ENCODE data around the gene CD163L1. TPM values are rescaled to one million over a fixed set of nuclear protein-coding genes. Genes with fewer than 3 reads are reported as not detected.

The CD163L1 gene
- total RNA-seq, 1 experiment from 2014 or later = 10.4 TPM

GRCh38 chr12:7433276-7433822, 10.6 kb downstream of the CD163L1 start:
- in situ Hi-C loops (cut with HindIII; ENCODE audit: low pct_unique_long_range_greater_than_20kb, low sequenced_read_pairs) = no loop called here
- peak; percentile 39 for DNase-seq (ENCODE audit: low read depth)

DNA sequence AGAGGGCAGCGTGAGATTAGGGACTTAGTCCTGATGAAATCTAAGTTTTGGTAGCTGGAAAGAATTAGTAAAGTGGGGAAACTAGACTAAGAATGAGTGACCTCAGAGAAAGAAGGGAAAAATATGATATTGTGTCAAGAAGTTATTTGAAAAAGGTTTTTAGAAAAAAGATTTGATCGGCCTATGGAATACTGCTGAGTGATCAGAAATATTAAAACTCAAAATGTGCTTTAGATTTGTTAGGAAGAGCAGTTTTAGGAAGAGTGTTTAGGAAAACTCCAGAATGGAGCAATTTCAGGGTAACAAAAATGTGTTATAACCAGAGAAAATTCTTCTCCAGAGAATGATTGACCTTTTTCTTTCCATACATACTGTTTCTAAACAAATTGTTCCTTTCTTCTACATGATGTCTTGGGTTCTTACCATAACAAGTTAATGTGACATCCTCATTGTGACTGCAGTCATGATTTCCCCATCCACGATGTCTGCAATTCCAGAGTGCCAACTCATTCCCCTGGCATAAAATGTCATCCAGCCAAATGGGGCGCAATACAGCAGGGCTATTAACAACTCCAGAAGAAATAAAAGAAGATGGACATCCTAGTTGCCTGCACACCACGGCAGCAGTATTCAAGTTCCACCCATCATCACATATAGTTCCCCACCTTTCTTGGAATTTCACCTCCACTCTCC, 11.8 kb downstream of the CD163L1 start:
- in situ Hi-C loops (cut with HindIII; ENCODE audit: low pct_unique_long_range_greater_than_20kb, low sequenced_read_pairs) = no loop called here
- no peak for DNase-seq (ENCODE audit: low read depth)

- no peak for DNase-seq (ENCODE audit: low read depth)
Observed at GRCh38 chr12:7411343-7411742, 32.6 kb downstream of the CD163L1 start.

GRCh38 chr12:7404275-7404674, 39.7 kb downstream of the CD163L1 start:
- in situ Hi-C loops (cut with HindIII; ENCODE audit: low pct_unique_long_range_greater_than_20kb, low sequenced_read_pairs) = no loop called here
- DNase-seq (ENCODE audit: low read depth) = no peak

More at GRCh38 chr12:7411343-7411742, 32.6 kb downstream of the CD163L1 start:
- in situ Hi-C loops (cut with HindIII; ENCODE audit: low pct_unique_long_range_greater_than_20kb, low sequenced_read_pairs) = no loop called here

DNA sequence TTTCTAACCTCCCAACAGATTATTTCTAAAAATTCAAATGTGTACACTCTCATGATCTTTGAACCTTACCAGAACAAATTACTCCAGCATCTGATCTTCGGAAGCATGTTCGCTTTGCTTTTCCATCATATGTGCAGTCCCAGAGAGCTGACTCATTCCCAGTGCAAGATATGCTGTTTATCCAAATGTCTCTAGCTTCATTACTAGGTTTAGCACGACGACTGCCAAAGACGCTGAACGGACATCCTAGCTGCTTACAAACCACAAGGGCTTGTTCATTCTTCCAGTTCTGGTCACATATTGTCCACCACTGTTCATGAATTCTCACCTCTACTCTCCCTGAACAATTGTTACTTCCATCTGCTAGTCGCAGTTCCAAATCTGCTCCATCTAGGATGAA, 40.5 kb downstream of the CD163L1 start:
- in situ Hi-C loops (cut with HindIII; ENCODE audit: low pct_unique_long_range_greater_than_20kb, low sequenced_read_pairs) = no loop called here
- DNase-seq (ENCODE audit: low read depth) = no peak

- in situ Hi-C loops (cut with HindIII; ENCODE audit: low pct_unique_long_range_greater_than_20kb, low sequenced_read_pairs) = no loop called here
- no peak for DNase-seq (ENCODE audit: low read depth)
Observed at GRCh38 chr12:7399089-7399488, 44.9 kb downstream of the CD163L1 start.

DNA sequence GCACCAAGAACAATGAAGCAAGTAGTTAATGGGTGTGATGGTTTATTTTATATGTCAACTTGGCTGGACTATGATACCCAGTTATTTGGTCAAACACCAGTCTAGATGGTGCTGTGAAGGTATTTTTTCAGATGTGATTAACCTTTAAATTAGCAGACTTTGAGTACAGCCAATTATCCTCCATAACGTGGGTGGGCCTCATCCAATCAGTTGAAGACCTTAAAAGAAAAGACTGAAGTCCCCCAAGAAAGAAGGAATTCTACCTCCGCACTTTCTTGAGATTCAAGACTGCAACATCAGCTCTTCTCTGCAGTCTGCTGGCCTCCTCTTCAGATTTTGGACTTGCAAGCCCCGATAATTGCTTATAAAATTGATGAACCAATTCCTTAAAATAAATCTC, 47.5 kb downstream of the CD163L1 start:
- in situ Hi-C loops (cut with HindIII; ENCODE audit: low pct_unique_long_range_greater_than_20kb, low sequenced_read_pairs) = no loop called here
- no peak for DNase-seq (ENCODE audit: low read depth)

GRCh38 chr12:7395950-7396349, 48.0 kb downstream of the CD163L1 start:
- in situ Hi-C loops (cut with HindIII; ENCODE audit: low pct_unique_long_range_greater_than_20kb, low sequenced_read_pairs) = no loop called here
- DNase-seq (ENCODE audit: low read depth) = no peak

- in situ Hi-C loops (cut with HindIII; ENCODE audit: low pct_unique_long_range_greater_than_20kb, low sequenced_read_pairs) = no loop called here
- no peak for DNase-seq (ENCODE audit: low read depth)
Observed at GRCh38 chr12:7387289-7387688, 56.7 kb downstream of the CD163L1 start.

- in situ Hi-C loops (cut with HindIII; ENCODE audit: low pct_unique_long_range_greater_than_20kb, low sequenced_read_pairs) = no loop called here
- DNase-seq (ENCODE audit: low read depth) = no peak
Observed at GRCh38 chr12:7383157-7383556, 60.8 kb downstream of the CD163L1 start.

- DNase-seq (ENCODE audit: low read depth) = no peak
- in situ Hi-C loops (cut with HindIII; ENCODE audit: low pct_unique_long_range_greater_than_20kb, low sequenced_read_pairs) = no loop called here
Observed at GRCh38 chr12:7376196-7376595, 67.8 kb downstream of the CD163L1 start.

DNA sequence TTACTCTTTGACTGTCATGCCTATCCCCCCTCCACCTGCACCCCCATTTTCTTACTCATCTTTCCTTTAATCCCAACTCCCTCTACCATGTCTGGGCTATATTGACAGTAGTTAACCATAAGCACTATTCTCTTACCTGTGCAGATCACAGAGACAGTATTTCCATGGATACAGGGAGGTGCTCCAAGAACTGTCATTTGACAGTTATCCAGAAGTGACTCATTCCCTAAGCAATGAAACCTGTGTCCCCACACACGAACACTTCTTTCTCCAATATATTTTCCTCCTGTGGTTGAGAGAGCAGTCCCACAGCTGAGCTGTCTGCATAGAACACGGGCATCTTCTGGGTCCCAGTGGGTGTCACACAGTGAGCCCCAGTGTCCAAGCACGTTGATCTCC, 68.8 kb downstream of the CD163L1 start:
- in situ Hi-C loops (cut with HindIII; ENCODE audit: low pct_unique_long_range_greater_than_20kb, low sequenced_read_pairs) = no loop called here
- no peak for DNase-seq (ENCODE audit: low read depth)

DNA sequence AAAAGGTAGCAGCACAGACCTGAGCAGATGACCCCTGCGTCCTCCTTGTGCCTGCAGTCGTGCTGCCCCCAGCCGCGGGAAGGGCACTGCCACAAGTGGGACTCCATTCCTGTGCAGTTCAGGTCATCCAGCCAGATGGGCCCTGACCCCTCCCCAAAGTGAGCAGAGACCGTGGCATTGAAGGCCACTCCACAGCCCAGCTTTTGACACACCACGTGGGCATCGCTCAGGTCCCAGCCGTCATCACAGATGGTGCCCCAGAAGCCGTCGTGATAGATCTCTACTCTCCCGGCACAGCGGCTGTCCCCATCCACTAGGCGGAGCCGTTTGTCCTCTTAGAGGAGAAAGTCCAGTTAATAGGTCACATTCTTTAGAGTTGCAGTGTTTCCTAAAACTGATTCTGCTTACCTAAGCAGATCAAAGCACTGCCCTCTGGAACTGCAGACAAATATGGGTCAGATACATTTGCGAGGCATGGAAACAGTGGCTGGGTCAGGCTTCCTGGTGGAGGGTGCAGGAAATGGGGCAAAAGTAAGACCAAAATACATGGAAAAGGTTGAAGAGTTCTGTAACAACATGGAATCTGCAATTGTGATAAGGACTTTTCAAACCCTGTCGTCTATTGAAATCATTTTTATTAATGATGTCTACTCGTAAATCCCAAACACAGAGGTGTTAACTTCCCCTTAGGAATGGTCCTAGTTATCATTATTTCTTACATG, 69.4 kb downstream of the CD163L1 start:
- peak; percentile 7 for DNase-seq (ENCODE audit: low read depth)
- in situ Hi-C loops (cut with HindIII; ENCODE audit: low pct_unique_long_range_greater_than_20kb, low sequenced_read_pairs) = no loop called here

DNA sequence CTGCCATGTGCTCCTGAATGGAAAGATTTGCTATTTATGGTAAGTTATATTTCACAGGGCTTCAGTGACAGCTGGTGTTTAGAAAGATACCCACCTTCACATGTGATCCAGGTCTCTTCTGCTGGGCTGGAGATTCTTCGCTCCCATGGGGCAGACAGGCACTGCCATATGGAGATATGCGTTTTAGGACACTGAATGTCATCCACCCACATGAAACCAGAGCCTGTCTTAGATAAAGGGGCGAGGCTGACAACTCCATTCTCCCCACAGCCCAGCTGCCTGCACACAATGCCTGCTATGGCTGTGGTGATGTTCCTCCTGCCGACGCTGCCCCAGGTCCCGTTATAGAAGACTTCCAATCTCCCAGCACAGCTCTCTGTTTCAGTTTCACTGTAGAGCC, 70.7 kb downstream of the CD163L1 start:
- in situ Hi-C loops (cut with HindIII; ENCODE audit: low pct_unique_long_range_greater_than_20kb, low sequenced_read_pairs) = no loop called here
- no peak for DNase-seq (ENCODE audit: low read depth)

DNA sequence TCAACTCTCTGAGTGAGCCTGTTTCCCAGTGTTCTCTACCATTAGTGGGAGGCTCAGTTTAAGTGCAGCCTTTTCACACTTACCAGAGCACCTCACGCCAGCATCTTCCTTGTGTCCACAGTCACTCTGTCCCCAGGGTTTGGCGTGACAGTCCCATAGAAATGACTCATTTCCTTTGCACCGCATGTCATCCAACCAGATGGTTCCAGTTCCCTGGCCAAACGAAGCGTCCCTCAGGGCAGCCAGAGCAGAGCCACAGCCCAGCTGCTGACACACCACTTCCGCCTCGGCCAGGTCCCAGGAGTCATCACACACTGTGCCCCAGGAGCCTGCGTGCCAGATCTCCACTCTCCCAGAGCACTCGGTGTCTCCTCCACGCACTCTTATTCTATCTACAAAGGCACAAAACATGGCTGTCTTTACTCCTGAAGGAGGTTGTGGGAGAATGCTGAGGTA, 74.7 kb downstream of the CD163L1 start:
- in situ Hi-C loops (cut with HindIII; ENCODE audit: low pct_unique_long_range_greater_than_20kb, low sequenced_read_pairs) = no loop called here
- peak; percentile 85 for DNase-seq (ENCODE audit: low read depth)

DNA sequence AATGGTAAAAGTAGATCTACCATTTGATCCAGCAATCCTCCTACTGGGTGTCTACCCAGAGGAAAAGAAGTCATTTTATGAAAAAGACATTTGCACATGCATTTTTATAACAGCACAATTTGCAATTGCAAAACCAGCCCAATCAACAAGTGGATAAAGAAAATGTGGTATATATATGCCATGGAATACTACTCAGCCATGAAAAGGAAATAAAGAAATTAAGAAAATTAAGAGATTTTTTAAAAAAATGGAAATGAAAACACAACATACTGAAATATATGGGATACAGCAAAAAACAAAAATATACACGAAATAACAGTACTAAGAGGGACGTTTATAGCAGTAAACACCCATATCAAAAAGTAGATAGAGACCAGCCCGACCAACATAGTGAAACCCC, 81.2 kb downstream of the CD163L1 start:
- in situ Hi-C loops (cut with HindIII; ENCODE audit: low pct_unique_long_range_greater_than_20kb, low sequenced_read_pairs) = no loop called here
- DNase-seq (ENCODE audit: low read depth) = no peak

- in situ Hi-C loops (cut with HindIII; ENCODE audit: low pct_unique_long_range_greater_than_20kb, low sequenced_read_pairs) = no loop called here
- no peak for DNase-seq (ENCODE audit: low read depth)
Observed at GRCh38 chr12:7361265-7361664, 82.7 kb downstream of the CD163L1 start.

- in situ Hi-C loops (cut with HindIII; ENCODE audit: low pct_unique_long_range_greater_than_20kb, low sequenced_read_pairs) = no loop called here
Observed at GRCh38 chr12:7354529-7354928, 89.4 kb downstream of the CD163L1 start.

DNA sequence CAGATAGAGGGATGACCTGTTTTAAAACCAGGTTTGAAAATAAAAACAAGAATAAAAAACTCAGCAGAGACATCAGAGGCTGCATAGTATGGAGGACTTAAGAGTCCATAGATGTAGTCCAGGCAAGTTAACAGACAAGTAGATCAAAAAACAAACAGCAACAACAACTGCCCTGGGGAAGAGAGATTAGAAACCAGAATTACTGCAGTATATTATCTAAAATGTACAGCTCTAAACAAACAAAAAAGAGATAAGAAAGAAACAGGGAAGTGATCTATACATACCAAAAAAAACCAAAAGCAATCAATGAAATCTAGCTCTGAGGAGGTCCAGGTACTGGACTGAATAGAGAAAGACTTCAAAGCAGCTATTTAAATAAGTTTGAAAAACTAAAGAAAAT, 91.3 kb downstream of the CD163L1 start:
- DNase-seq (ENCODE audit: low read depth) = no peak
- in situ Hi-C loops (cut with HindIII; ENCODE audit: low pct_unique_long_range_greater_than_20kb, low sequenced_read_pairs) = no loop called here

More at GRCh38 chr12:7354529-7354928, 89.4 kb downstream of the CD163L1 start:
- DNase-seq (ENCODE audit: low read depth) = no peak
